Measurements from ENCODE around the gene ZNF41. TPM values are rescaled to one million over a fixed set of nuclear protein-coding genes. Genes with fewer than 3 reads are reported as not detected.

The ZNF41 gene
- 2.3 and 2.4 TPM in 2 replicates for total RNA-seq

GRCh38 chrX:47482512-47483305 lies at the start of gene ZNF41:
ZNF41 (minus strand) TSS chrX:47483222; CDS start chrX:47467481, 15,741 bp downstream.
- no peaks in the 10 kb centered on the region for H3K36me3 ChIP-seq (ENCODE audit: control insufficient read depth, insufficient read depth, low read length)
- no peak for FAIRE-seq
- no peak for TF ChIP-seq CTCF (IDR thresholded peaks at IDR 0.05; ENCODE audit: insufficient read depth, low read length, severe bottlenecking)
- peak; percentile 72 for DNase-seq (ENCODE audit: low read depth)
- H3K4me3 ChIP-seq (ENCODE audit: low read depth, low read length), result peak within 1 kb of the TSS; percentile 64
- H3K27me3 ChIP-seq (ENCODE audit: control insufficient read depth, insufficient read depth, low read length), result no peaks in the 10 kb centered on the region

GRCh38 chrX:47530049-47530448 lies 47.0 kb upstream of the ZNF41 start:
- Histone ChIP-seq H3K36me3 (ENCODE audit: control insufficient read depth, insufficient read depth, low read length) (no peaks in the 10 kb centered on the region), H3K27me3 (ENCODE audit: control insufficient read depth, insufficient read depth, low read length) (no peaks in the 10 kb centered on the region), H3K4me3 (ENCODE audit: low read depth, low read length) (no peak overlapping the region)
- TF ChIP-seq CTCF (IDR thresholded peaks at IDR 0.05; ENCODE audit: insufficient read depth, low read length, severe bottlenecking), result no peak
- no peak for FAIRE-seq
- DNase-seq (ENCODE audit: low read depth), result no peak

- DNase-seq (ENCODE audit: low read depth) (no peak), FAIRE-seq (no peak)
- no peak for TF ChIP-seq CTCF (IDR thresholded peaks at IDR 0.05; ENCODE audit: insufficient read depth, low read length, severe bottlenecking)
- Histone ChIP-seq H3K27me3 (ENCODE audit: control insufficient read depth, insufficient read depth, low read length) (no peaks in the 10 kb centered on the region), H3K36me3 (ENCODE audit: control insufficient read depth, insufficient read depth, low read length) (no peaks in the 10 kb centered on the region), H3K4me3 (ENCODE audit: low read depth, low read length) (no peak overlapping the region)
These were observed 46.5 kb upstream of the ZNF41 start for GRCh38 chrX:47529548-47529947.

- Histone ChIP-seq H3K4me3 (ENCODE audit: low read depth, low read length) (peak overlapping the region; percentile 40), H3K36me3 (ENCODE audit: control insufficient read depth, insufficient read depth, low read length) (no peaks in the 10 kb centered on the region), H3K27me3 (ENCODE audit: control insufficient read depth, insufficient read depth, low read length) (no peaks in the 10 kb centered on the region)
- TF ChIP-seq CTCF (IDR thresholded peaks at IDR 0.05; ENCODE audit: insufficient read depth, low read length, severe bottlenecking), result no peak
- FAIRE-seq (no peak), DNase-seq (ENCODE audit: low read depth) (no peak)
These were observed 40.7 kb upstream of the ZNF41 start for GRCh38 chrX:47523713-47524166.

- DNase-seq (ENCODE audit: low read depth), result peak; percentile 35
- peak; percentile 89 for TF ChIP-seq CTCF (IDR thresholded peaks at IDR 0.05; ENCODE audit: insufficient read depth, low read length, severe bottlenecking)
- H3K27me3 ChIP-seq (ENCODE audit: control insufficient read depth, insufficient read depth, low read length), result no peaks in the 10 kb centered on the region
- H3K36me3 ChIP-seq (ENCODE audit: control insufficient read depth, insufficient read depth, low read length), result no peaks in the 10 kb centered on the region
- FAIRE-seq, result no peak
- peak overlapping the region; percentile 40 for H3K4me3 ChIP-seq (ENCODE audit: low read depth, low read length)
These were observed 40.3 kb upstream of the ZNF41 start for GRCh38 chrX:47523297-47523696.

Data from bronchial epithelial cell (primary cell).